HG03571 (cell line): Measurements from ENCODE around the gene ALDH4A1.
A peak's percentile ranks its signal among the peaks of the same experiment; 100 is the strongest.

ENCODE experiments used
- ATAC-seq: cut with Tn5 transposase; IDR thresholded peaks from one replicate; pipeline ENCODE4 v1.9.1; 2021; ENCODE audit not compliant: unreplicated experiment

ALDH4A1 gene

DNA sequence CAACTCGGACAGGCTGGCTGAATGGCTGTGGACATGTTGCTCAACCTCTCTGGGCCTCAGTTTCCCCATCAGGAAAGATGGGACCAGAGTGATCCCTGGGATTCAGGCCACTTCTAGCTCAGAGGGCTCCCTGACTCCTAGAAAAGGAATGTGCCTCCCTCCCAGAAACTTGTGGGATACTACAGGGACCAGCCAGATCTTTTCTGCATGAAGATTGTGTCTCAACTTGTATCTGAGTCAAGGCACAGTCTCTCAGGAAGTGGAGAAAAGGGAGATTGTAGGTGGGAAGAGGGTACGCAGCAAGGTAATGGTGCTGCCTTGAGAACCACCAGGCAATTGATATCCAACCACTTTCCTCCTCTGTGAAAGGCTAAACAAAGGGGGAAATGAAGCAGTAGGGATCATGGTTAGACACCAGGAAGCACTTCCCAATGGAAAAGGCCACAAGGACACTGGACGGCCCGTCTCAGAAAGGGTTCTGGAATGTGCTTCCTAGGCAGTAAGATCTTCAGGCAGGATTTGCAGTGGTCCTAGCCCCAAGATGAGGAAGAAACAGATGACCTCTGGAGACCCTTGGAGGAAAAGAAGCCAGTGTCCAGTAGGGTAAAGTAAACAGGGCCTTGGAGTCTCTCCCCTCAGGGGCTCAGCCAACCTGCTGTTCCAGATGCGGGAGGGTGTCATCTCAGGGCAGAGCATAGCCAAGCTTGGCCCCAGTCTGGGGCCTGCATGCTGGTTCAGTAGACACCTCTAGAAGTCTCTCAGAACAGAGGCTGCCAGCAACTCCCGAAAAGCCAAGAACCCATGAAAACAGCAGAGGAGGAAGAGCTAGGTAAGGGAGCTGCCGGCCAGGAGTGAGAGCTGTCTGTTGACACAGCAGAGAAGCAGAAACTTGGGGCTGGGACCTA lies 37.3 kb upstream of the ALDH4A1 start:
- no peak for ATAC-seq

DNA sequence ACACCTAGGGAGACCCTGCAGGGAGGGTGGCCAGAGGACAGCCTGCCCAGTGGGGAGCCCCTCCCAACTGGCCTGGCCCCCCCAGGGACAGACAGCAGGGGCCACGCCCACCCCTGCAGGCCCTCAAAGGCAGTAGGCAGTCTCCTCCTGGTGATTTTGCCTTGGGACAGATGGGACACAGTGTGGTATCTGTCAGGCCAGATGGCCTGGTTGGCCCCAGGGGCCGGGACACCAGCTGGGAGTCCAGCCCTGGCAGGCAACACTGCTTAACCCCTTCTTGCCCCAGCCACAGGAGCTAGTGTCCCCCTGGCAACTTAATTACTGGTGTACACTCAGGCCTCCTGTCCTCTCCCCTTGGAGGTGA lies 36.3 kb upstream of the ALDH4A1 start:
- ATAC-seq = no peak

DNA sequence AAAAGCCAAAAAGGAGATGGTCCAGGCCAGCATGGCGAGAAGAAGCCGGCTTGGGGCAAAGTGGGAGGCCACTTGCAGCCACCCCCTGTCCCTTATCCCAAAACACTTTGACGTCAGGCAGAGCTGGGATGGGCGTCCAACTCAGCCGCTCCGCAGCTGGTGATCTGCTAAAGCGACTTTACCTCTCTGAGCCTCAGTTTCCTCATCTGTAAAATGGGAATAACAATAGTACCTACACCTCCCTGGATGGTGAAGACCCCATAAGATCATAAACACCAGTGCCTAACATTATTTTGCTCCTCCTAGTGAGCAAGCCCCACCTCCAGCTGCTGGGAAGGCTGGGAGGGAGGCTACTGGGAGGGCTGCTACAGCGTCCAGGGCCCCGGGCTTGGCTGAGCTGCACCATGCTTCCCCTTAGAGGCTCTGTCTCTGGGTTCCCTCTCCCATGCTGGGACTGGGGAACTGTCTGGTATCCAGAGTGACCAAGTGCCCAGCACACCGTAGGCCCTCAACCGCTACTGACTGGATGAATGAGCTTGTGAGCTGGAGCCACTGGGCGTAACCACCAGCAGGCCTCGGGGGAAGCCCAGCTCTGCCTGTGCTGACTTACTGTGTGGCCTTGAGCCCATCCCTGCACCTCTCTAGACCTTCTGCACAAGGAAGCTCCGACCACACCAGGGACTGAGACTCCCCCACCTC lies 35.8 kb upstream of the ALDH4A1 start:
- ATAC-seq = no peak

DNA sequence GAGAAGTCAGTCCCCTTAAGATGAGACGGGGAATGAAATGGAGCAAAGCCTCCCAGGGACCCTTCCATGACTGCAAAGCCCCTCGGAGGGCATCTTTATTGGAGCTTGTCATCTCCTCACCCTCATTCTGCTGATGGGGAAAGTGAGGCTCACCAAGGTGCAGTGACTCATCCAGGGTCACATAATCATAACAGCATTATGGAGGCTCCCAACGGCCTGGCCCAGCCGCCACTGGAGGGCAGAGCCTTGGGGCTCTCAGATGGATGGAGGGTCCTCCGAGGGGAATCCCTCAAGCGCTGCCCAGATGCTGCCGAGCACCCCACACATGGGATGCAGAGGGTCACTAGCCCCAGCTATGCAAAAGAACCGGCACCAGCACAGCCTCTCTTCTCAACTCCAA lies 35.2 kb upstream of the ALDH4A1 start:
- no peak for ATAC-seq

DNA sequence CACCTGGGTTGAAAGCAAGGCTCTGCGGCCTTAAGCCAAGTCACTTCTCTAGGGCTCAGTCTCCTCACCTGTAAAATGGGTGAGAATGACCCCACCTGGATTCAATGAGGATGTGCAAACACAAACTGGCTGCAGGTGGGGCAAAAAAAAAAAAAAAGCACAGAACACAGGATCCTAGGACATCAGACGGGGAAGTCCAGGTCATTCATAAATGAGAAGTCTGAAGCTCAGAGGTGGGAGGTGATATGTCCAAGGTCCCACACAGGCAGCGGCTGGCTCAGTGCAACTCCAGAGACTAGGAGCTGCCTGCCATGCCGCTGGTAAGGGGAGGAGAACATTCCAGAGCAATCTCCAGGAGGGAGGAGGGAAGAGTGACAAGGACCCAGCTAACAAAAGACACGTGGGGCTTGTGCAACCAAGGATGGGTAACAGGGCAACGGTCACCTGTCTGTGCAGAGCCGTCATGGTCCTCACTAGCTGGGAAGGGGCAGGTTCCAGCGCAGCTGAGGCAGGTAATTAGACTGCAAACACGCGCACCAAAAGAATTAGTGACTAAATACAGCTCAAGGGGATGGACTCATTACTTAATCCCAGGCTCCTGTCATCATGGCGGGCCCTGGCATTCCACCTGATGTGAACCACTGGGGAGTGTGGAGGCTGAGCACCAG lies 34.6 kb upstream of the ALDH4A1 start:
- ATAC-seq = no peak

DNA sequence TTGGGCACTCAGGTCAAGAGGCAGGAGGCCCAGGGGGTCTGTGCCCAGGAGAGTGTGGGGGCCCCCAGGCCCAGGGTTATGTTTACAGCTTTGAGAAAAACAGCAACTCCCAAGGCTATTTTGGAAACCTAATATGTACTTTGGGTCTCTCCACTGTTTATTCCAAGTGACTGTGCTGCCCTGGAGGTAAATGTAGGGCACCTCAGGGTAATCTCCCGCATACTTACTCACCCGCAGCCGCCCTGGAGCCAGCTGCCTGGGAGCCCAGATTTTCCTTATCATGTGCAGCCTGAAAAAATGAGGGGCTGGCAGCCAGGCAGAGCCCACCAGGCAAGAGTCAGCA lies 34.1 kb upstream of the ALDH4A1 start:
- ATAC-seq = no peak

DNA sequence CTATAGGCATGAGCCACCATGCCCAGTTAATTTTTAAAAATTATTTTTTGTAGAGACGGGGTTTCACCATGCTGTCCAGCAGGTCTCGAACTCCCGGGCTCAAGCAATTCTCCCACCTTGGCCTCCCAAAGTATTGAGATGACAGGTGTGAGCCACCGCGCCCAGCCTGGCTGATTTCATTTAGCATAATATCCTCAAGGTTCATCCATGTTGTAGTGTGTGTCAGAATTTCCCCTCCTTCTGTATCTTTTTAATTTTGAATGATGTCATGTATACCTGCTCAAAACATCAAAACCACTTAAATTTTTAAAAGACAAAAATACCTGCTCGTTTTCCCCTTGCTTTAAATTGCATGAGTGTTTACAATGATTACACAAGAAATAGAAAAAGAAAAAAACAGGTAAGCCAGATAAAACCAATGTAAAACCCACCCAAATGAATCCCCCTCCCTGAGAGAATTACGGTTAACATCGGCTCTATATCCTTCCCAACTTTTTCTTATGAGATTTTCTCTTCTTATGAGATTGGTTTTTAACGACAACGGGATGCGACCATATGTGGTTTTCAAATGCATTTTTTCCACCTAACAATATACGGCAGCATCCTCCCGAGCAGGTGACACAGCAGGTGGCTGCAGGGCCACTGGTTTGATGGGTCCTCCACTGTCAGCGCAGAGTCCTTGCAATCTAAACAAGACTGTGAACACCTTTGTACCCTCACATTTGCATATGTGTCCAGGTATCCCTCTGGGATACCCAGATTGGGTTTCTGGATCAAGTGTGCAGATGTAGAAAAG lies 32.0 kb upstream of the ALDH4A1 start:
- ATAC-seq = no peak

DNA sequence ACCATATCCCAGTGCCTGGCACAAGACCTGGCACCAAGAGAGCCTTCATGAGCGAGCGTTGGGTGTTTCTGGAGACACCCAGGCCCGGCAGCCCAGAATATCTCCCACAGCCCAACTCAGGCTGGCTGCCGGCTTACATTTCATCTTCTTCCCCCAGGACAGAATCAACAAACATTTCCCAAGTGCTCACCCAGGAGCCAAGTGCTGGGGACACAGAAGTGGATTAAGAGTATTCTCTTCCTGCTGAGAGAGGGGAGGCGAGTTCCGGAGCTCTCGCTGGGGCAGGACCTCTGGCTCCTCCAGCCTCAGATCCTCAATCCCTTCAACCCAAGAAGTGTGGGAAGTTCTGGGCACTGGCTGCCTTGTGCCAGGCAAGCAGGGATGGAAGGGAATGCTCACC lies 30.5 kb upstream of the ALDH4A1 start:
- ATAC-seq = no peak

DNA sequence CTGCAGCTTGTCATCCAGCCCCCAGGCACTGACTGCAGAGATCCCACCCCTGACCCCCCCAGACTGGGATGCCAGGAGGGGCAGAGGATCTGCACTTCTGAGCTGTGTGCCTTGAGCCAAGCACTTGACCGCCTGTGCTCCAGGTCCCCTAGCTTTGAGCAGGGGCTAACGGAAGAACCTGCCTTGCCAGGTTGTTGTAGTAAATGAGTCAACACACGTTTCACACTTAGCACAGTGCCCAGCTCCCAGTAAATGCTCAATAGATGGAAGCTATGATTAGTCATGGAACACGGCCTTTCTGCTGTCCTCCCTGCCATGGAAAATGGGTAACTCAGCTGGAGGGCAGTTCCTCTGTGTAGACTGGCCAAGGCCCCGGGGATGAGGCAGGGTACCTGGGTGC lies 30.0 kb upstream of the ALDH4A1 start:
- no peak for ATAC-seq

DNA sequence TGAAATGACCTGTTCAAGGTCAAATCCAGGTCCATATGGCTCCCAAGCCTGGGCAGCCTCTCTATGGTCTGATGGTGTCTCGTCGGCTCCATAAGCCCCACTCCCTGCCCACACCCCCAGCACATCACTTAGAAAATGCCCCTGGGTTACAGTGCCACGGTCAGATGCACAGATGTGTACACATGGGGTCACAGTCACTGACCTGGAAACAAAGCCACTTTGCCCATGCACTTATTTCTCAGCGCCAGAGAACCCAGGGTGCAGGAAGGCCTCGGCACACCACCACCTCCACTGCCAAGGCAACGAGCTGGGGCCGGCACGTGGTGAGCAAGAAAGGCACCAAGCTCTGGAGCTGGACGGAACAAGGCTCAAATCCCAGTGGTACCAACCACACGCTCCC lies 29.4 kb upstream of the ALDH4A1 start:
- ATAC-seq = no peak

DNA sequence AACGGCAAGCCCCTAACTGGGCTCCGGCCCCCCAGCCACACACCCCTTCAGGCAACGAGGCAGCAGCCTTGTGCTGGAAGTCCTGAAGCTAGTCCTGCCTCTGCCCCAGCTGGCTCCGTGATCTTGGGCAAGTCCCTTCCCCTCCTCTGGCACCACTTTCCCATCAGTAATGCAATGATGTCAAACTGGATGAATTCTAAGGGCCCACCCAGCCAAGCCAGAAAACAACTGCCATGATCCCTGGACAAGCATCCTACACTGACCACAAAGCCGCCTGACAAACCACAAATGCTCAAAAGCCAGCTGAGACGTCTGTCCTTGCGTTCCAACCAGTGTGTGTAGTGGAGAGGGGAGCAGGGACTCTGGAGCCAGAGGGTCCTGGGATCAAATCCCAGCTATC lies 27.3 kb upstream of the ALDH4A1 start:
- no peak for ATAC-seq

DNA sequence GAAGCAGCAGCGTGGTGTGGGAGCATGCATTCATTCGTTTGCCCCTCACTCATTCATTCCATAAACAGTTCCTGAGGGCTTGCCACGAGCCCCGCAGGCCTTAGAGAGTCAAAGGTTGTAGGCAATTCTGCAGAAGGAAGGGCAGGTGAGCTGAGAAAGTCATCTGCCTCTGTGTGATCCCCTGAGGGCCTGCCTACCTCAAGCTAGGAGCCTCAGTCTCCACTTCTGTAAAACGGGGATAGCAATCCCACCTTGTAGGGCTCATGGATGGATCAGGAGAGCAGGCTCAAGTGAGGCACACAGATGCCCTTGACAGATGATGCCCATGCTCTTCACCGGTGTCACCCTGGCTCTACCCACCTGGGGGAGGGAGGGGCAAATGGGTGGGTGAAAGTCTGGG lies 26.6 kb upstream of the ALDH4A1 start:
- ATAC-seq = no peak

DNA sequence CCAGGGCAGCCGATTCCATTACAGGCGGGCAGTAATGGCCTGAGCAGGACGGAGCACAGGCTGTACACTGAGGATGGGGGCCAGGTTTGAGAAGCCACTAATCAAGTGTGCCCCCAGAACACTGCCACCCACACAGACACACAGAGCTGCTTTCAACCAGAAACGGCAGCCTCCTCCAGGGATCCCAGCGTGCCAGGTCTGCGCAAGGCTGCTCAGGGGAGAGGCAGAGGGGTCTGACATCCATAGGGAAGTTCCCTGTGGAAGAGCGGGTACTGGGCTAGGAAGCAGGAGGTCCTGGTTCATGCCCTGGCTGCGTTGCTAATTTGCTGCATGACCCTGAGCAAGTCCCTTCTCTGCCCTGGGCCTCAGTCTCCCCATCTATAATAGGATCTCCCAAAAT lies 26.1 kb upstream of the ALDH4A1 start:
- ATAC-seq = no peak

DNA sequence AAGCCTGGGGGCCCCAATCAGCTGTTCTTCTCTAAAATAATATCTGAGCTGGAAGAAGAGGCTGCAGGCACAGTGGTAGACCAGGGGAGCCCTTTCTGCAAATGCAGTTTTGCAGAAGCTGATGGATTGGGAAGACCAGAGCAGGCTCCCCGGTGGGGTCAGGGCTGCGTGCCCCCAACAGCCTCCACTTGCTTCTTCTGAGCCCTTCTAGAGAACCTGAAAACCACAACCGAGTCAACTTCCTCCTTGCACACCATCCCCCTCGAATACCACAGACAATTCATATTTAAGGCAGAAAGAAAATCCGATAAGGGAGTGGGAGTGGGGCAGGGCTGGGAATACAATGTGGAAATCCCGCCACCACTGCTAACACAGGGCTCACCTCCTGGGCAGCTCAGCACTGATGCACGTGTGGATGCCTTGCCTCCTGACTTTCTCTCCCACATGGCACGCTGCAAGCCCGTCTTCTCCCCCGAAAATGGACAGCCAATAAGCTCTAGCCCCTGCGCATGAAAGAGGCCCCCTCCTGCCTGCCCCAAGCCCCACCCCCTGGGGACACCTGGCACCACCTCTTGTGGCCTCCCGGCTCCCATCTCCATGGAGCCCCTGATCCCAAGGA lies 25.4 kb upstream of the ALDH4A1 start:
- peak; percentile 39 for ATAC-seq

DNA sequence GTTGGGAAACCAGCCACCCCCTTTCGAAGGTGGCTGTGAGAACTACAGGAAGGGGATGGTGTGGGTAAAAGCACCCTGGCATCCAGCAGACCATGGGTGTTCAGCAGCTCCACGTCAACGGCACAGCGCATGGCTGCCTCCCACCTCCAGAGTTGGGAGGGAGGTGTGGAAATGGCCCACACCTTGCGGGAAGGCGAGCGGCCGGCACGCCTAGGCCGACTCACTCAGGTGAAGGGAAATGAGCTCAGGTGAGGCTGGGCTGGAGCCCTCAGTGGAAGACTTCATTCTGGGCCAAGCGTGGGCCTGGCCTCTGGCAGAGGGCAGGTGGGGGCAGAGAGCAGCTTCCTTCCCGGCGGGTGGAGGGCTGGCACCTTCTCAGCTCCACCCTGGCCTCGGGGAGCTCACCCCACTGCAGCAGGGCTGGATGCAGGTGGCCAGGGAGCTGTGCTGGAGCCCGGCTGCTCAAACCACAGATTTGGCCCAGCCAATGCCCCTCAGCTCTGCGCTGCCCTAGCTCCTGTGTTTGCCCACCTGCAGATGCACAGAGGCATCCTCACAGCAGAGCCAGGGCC lies 24.8 kb upstream of the ALDH4A1 start:
- ATAC-seq = peak; percentile 4

DNA sequence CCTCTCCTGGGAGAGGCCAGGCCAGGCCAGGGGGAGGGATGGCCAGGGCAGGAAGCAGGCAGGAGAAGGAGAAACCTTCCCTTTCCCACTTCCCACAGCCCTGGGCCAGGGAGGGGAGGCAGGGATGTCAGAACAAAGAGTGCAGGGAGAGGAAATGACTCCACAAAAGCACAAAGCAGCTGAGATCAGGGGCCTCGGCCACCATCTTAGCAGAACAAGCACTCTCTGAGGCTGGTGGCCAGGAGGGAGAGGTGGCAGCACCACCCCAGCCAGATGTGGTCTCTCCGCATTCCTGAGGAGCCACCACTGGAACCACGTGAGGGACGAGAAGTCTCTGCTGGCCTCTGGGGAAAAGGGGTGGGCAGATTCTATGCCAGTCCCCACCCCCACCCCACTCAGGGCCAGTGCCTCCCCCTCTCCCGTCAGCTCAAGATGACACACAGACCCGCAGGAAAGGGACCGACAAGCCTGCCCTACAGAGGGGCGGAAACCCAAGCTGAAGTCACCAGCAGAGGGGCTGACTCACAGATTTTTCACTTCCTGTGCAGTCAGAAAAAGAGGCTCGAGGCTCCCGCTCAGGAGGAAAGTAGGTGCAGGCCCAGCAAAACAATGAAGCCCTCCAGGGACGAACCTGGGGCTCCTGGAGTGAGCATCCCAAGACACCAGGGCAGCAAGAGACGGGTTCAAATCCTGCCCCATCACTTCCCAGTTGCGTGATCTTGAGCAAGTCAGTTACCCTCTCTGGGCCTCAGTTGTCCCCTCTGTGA lies 24.1 kb upstream of the ALDH4A1 start:
- ATAC-seq = peak; percentile 63

DNA sequence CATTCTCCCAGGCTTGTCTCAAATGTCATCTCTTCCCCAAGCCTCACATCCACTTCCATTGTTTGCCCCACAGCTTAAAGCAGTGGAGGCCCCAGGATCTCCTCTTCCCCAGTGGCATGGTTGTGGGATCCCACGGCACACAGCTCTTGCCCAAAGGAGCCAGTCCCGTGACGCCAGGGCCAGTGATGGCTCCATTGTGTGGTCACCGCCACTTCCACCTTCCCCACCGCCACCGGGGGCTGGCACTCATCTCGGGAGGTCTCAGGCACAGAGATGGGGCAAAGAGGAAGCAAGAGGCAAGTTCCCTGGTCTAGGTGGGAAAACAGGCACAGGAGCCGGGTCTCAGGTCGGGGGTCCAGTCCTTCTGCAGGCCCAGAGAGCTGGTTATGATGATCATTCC lies 22.9 kb upstream of the ALDH4A1 start:
- ATAC-seq = no peak

DNA sequence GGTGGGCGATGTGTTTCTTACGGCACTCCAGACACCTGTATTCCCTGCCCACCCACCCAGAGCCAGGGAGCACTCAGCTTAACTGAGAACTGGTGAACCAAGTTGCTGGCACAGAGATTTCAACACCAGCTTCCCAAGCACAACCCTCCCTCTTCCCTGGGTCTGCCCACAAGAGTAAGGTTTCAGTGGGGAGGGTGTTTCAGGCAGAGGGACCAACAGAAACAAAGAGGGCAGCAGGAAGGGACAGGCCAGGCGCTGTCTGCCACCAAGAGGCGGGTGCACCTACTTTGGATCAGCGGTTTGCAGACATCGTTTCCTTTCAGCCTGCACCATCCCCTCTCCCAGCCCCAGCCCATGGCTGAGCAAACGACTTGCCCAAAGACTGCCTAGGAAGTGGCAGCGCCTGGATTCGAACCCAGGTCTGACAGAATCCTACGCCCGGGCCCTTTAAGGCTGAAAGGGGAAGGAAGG lies 21.9 kb upstream of the ALDH4A1 start:
- no peak for ATAC-seq

DNA sequence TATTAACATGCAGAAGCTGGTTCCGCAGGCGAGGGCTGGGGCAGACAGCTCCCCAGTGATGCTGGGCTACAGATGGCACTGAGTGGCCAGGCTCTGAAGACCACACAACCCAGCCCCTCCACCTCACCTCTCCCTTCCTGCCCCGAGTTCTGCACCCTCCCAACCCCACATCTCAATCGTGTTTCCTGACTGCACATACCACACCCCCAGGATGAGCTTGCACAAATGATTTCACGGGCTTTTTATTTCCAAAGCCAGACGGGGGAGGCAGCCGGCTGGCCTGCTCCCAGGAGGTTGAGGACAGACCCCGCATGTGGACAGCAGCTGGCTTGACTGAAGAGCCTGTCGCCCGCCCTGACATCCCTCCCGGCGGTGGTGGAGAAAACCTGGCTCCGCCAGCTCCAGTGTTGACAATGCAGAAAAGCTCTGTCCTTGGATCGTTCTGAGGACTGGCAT lies 21.4 kb upstream of the ALDH4A1 start:
- no peak for ATAC-seq
